GM18505 (cell line): ENCODE data around the gene BIN2.
"Not testable (repeated sequence)": the region's sequence is repeated elsewhere in the genome, so short reads cannot be mapped to it uniquely, and the experiment has no call there.

ENCODE experiments used
- ATAC-seq: cut with Tn5 transposase; IDR thresholded peaks from one replicate; pipeline ENCODE4 v1.9.1; 2021; ENCODE audit not compliant: unreplicated experiment
- POLR2A ChIP-seq: IDR thresholded peaks from 4 replicates; pipeline ENCODE4 v1.6.1; 2011; ENCODE audit warnings: borderline replicate concordance; ENCODE audit not compliant: insufficient read depth, insufficient read length; ENCODE audit errors: extremely low read depth

BIN2 gene

DNA sequence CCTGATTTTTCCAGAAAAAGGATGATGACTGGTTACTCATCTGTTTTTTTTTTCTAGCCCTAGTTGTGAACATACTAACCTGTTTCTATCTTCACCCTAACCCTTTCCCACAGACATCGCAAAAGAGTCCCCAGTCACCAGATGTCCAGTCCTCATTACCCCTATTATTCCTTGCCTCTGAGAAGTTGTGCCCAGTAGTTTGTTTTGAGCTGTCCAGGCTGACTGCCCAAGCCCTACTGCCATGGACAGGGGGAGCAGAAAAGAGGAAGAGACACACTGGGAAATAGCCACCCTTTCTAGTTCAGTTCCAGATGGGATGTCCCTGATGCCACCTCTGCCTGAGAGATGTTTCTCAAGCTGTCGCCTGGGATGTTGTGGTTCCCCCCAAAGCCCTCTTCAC lies 36.3 kb upstream of the BIN2 start:
- TF ChIP-seq POLR2A = no peak

GRCh38 chr12:51359851-51360250 lies 35.9 kb upstream of the BIN2 start:
- ATAC-seq = no peak
- TF ChIP-seq POLR2A = no peak

More for the DNA sequence above, 36.3 kb upstream of the BIN2 start:
- ATAC-seq = no peak

DNA sequence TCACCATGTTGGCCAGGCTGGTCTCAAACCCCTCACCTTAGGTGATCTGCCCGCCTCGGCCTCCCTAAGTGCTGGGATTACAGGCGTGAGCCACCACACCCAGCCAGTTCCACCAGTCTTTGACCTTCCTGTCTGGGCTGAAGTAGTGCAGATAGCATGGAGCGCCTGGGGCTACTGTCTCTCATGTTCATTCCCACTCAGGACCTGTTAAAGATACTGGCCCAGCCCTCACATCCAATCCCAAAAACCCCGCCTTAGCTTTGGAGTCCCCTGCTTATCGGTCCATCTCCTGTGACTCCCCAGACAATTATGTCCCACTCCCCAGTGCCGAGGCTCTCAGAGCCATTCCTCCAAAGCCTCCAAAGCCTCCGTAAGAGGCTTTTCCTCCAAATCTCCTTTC lies 34.5 kb upstream of the BIN2 start:
- TF ChIP-seq POLR2A = no peak
- ATAC-seq = no peak

DNA sequence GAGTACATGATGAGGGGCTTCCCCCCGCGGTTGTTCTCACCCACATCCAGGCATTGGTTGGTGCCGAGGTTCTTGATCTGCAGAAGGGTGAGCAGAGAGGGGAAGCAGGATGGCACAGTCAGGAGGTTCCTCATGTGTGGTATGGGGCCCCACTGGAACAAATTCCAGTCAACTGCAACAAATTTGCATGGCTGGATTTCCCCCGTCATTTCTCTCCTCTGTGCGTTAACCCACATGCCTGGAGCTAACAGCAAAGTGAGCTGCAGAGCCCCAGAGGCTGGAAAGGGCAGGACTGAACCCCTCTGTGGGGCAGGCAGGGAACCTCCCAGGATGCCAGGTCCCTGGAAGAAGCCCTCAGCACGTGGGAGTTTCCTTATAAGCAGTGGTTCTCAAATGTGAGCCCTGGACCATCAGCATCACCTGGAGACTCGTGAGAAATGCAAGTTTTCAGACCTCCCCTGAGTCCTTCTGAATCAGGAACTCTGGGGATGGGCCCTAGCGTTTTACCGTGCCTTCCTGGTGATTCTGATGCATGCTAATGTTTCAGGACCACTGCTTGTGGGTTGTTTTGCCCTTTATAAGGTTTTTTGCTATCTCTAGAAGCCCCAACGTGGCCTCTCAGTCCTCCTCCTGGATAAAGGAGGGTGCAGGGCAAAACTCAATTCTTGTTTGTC lies 33.5 kb upstream of the BIN2 start:
- ATAC-seq = no peak
- no peak for TF ChIP-seq POLR2A

- no peak for ATAC-seq
- no peak for TF ChIP-seq POLR2A
Observed at GRCh38 chr12:51351913-51352532, 28.0 kb upstream of the BIN2 start.

GRCh38 chr12:51349026-51349425 lies 25.1 kb upstream of the BIN2 start:
- TF ChIP-seq POLR2A = no peak
- ATAC-seq = no peak

DNA sequence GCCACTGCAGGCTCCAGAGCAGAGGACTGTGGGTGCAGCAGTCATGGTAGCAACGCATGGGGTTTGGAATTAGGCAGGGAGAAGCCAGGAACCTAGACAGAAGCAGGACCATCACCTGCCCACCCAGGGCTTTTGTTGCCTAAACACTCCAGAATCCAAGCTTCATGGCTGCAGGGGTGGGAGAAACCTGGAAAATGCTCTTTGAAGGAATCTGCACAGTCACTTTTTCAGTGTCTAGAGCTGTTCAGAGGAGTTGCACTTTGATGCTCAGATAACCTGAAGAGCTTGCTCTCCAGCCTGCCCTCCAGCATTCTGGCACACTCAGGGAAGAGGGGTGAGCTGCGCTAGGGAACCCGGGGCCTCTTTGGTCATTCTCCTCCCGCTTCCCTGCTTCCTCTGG lies 24.1 kb upstream of the BIN2 start:
- no peak for TF ChIP-seq POLR2A
- no peak for ATAC-seq

DNA sequence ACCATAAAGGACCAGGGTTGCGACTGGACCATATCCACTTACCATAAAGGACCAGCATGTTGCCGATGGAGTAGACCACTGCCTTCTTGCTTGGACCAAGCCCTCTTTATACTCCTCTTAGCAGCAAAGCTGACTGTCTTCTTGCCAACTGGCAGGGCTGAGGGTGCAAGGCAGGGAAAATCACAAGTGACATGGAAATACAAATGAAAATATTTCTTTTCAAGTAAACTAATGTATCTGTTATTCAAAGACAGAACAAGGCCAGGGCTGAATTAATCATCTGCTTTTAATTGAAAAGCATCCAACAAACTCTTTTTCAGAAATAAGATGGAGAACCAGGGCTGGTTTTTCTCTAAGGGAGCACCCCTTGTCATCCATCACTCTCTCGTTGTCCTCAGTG lies 22.6 kb upstream of the BIN2 start, which contains the start of gene CELA1:
CELA1 (minus strand) TSS at position 99 of the 400 bp plus-strand sequence; CDS start at position 58, 41 bp downstream.
- TF ChIP-seq POLR2A = no peak
- ATAC-seq = no peak

- no peak for ATAC-seq
- TF ChIP-seq POLR2A = no peak
Observed at GRCh38 chr12:51345681-51346080, 21.7 kb upstream of the BIN2 start.

DNA sequence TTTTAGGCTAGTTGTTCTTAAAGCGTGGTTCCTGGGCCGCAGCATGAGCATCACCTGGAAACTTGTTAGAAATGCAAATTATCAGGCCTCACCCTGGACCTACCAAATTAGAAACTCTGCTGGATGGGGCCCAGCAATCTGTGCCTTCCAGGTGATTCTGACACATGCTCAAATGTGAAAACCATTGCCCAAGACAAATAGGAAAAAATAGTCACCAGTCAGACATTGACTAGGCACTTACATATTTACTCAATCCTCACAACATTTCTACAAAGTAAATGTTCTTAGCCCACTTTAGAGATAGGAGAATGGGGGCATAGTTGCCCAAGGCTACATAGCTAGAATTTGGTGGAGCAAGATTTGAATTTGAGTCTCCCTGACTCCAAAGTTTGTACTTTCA lies 19.2 kb upstream of the BIN2 start:
- TF ChIP-seq POLR2A = no peak
- ATAC-seq = no peak

DNA sequence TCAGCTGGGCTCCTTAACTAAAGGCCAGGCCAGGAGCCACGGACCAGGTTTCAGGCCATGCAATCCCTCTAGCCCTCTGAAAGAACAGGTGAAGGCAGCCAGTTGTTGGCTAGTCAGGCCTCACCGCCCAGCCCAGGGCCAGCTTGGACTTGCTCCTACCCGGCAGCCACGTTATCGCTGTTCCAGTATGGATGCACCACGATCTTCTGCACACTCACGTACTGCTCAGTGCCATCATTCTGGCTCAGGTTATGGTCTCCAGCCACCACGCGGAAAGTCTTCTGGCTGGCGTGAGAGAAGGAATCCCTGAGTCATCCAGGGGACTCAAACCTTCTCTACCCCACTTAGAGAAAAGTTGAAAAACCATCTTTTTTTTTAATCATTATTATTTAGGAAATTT lies 18.4 kb upstream of the BIN2 start:
- ATAC-seq = no peak
- no peak for TF ChIP-seq POLR2A

- no peak for TF ChIP-seq POLR2A
- ATAC-seq = no peak
Observed at GRCh38 chr12:51341251-51342007, 17.5 kb upstream of the BIN2 start.

- no peak for TF ChIP-seq POLR2A
- no peak for ATAC-seq
Observed at GRCh38 chr12:51339750-51340149, 15.8 kb upstream of the BIN2 start.

GRCh38 chr12:51337336-51337735 lies 13.4 kb upstream of the BIN2 start:
- ATAC-seq = not testable (repeated sequence)
